HEK293T (cell line): ENCODE results near the gene MRGPRG.
A peak's percentile ranks its signal among the peaks of the same experiment; 100 is the strongest.

ENCODE experiments used
- CTCF ChIA-PET: fragments of 350-600 bp; formaldehyde crosslinking; extraction: SDS; loops from one replicate; lab custom pipeline; 2021; ENCODE audit warnings: antibody characterized with exemption, inconsistent platforms; lab: Yijun Ruan, JAX
- POLR2A ChIA-PET: fragments of 350-600 bp; formaldehyde crosslinking; extraction: SDS; loops from one replicate; lab custom pipeline; 2020; ENCODE audit warnings: antibody characterized with exemption, inconsistent platforms; lab: Yijun Ruan, JAX
- DNase-seq: peaks from one replicate; pipeline ENCODE4 v3.0.0; 2012; ENCODE audit warnings: mixed read lengths; ENCODE audit errors: extremely low spot score
- ARNT ChIP-seq: fragments of 450-650 bp; IDR thresholded peaks from 2 replicates; pipeline ENCODE4 v1.6.1; 2017; ENCODE audit warnings: mild to moderate bottlenecking
- BHLHE40 ChIP-seq: fragments of 450-650 bp; IDR thresholded peaks from 2 replicates; pipeline ENCODE4 v1.6.1; 2016; ENCODE audit warnings: mild to moderate bottlenecking, moderate library complexity, borderline replicate concordance
- CTBP1 ChIP-seq: fragments of 450-650 bp; IDR thresholded peaks from 2 replicates; pipeline ENCODE4 v1.6.1; 2016; ENCODE audit warnings: borderline replicate concordance
- ELF4 ChIP-seq: fragments of 450-650 bp; IDR thresholded peaks from 2 replicates; pipeline ENCODE4 v1.6.1; 2017; ENCODE audit warnings: antibody characterized with exemption
- FOXA1 ChIP-seq: fragments of 450-650 bp; IDR thresholded peaks from 2 replicates; pipeline ENCODE4 v1.6.1; 2016; ENCODE audit warnings: mild to moderate bottlenecking
- FOXK2 ChIP-seq: fragments of 450-650 bp; IDR thresholded peaks from 2 replicates; pipeline ENCODE4 v1.6.1; 2016; ENCODE audit warnings: mild to moderate bottlenecking
- FOXM1 ChIP-seq: fragments of 450-650 bp; IDR thresholded peaks from 2 replicates; pipeline ENCODE4 v1.6.1; 2017; ENCODE audit warnings: mild to moderate bottlenecking, borderline replicate concordance
- HDGF ChIP-seq: fragments of 450-650 bp; IDR thresholded peaks from 2 replicates; pipeline ENCODE4 v1.6.1; 2017; ENCODE audit warnings: antibody characterized with exemption, borderline replicate concordance
- L3MBTL2 ChIP-seq: fragments of 450-650 bp; conservative IDR thresholded peaks from 2 replicates; pipeline ENCODE4 v1.6.1; 2016; ENCODE audit warnings: mild to moderate bottlenecking
- LEF1 ChIP-seq: fragments of 450-650 bp; IDR thresholded peaks from 2 replicates; pipeline ENCODE4 v1.6.1; 2017; ENCODE audit warnings: mild to moderate bottlenecking, borderline replicate concordance
- NFRKB ChIP-seq: fragments of 450-650 bp; IDR thresholded peaks from 2 replicates; pipeline ENCODE4 v1.6.1; 2016; ENCODE audit warnings: mild to moderate bottlenecking, moderate library complexity
- PKNOX1 ChIP-seq: fragments of 450-650 bp; IDR thresholded peaks from 2 replicates; pipeline ENCODE4 v1.6.1; 2016
- SP1 ChIP-seq: fragments of 450-650 bp; IDR thresholded peaks from 2 replicates; pipeline ENCODE4 v1.6.1; 2017
- SUZ12 ChIP-seq: fragments of 450-650 bp; IDR thresholded peaks from 2 replicates; pipeline ENCODE4 v1.6.1; 2016; ENCODE audit warnings: mild to moderate bottlenecking
- TARDBP ChIP-seq: fragments of 450-650 bp; IDR thresholded peaks from 2 replicates; pipeline ENCODE4 v1.6.1; 2016
- ZNF384 ChIP-seq: fragments of 450-650 bp; IDR thresholded peaks from 2 replicates; pipeline ENCODE4 v1.6.1; 2016

The MRGPRG gene

DNA sequence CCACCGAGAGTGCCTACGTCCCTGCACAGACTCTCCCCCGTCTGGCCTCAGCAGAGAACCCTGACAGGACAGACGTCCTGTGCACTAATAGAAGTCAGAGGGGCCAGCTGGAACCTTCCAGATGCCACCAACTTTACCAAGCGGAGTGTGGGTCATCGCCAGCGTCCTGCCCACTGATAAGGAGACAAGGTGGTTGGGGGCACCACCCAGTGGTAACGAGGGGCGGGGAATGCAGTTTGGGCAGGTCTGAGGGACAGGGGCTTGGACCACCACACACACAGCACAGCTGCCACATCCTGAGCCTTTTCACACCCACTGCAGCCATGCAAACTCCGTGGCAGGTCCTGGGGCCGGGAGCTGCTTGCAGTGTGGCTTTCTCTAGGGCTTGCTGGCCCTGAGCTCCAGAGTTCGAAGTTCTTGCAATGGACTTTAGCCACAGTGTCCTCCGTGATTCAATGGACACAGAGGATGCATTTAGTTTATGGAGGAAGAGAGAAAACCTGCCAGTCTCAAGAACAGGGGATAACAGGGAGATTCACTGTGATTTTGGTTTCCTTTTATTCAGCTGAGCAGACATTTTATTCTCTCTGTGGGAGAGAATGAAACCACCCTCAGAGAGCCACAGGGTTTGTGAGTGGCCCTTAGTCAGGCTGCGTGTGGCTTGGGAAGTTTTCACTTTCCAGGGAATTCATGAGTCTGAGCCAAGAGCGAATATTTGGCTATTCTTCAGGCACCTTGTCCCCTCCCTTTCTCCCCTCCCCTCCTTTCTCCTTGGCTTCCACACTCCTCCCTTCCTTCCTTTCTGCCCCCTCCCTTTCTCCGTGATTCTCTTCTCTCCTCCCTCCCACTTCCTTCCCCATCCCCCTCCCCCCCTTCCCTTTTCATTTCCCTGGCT lies 13.1 kb downstream of the MRGPRG start:
- TF ChIP-seq LEF1 (no peak), ELF4 (no peak), NFRKB (no peak), CTBP1 (no peak), SP1 (no peak), PKNOX1 (no peak), FOXM1 (no peak), FOXA1 (no peak), TARDBP (no peak), ZNF384 (no peak), L3MBTL2 (no peak), FOXK2 (no peak), BHLHE40 (no peak), HDGF (no peak), SUZ12 (no peak), ARNT (no peak)
- POLR2A ChIA-PET = no interaction called here
- CTCF ChIA-PET = no interaction called here
- no peak for DNase-seq

- TF ChIP-seq BHLHE40 = no peak
- TF ChIP-seq LEF1 = no peak
- no peak for TF ChIP-seq SP1
- TF ChIP-seq CTBP1 = no peak
- no peak for TF ChIP-seq ARNT
- no peak for TF ChIP-seq FOXM1
- TF ChIP-seq PKNOX1 = no peak
- TF ChIP-seq ZNF384 = no peak
- no peak for TF ChIP-seq FOXK2
- no peak for TF ChIP-seq HDGF
- TF ChIP-seq TARDBP = no peak
- TF ChIP-seq FOXA1 = no peak
- no peak for TF ChIP-seq ELF4
- no peak for TF ChIP-seq SUZ12
- no peak for TF ChIP-seq L3MBTL2
- TF ChIP-seq NFRKB = no peak
- DNase-seq = no peak
- POLR2A ChIA-PET = no interaction called here
- CTCF ChIA-PET = interaction anchor here (1.0 kb wide), 1 partner anchor 9 kb away, joined by 3 read pairs; no protein-coding TSS in a partner anchor
Measured at GRCh38 chr11:3204141-3205015, 14.2 kb downstream of the MRGPRG start.

DNA sequence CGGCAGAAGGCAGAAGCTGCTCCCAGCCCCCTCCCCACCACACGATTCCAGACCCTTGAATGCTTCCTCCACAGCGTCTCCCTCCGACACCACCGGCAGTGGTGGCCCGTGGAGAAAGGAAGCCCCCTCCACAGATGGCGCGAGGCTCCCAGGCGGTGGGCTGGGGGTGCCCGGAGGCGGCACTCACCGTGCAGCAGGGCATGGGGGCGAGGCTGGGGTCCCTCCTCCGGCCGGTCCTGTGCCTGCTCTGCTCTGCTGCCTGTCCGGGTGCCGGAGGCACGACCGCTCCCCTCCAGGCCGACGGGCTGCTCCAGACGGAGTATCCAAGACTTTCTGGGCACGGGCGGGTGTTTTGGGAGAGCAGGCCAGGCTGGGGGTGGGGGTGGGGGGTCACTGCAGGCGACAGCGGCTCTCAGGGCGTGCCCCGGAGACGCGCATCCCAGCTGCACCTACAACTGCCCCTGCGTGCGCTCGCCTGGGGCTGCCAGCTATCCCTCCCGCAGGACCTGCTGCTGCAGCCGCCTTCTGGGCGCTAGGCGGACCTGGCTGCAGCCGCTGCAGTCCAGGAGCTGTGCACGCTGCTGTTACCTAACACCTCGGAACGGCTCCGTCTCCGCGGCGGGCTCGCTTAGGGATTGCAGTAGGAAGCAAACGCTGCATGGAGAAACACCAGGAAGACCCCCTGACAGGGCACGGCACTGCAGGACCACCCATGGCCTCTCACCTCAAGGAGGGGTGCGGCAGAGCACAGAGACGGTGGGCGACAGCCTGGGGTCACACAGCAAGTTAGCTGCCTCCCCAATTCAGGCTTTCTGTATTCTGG lies 15.2 kb downstream of the MRGPRG start:
- DNase-seq = peak; percentile 34
- POLR2A ChIA-PET = no interaction called here
- CTCF ChIA-PET = interaction anchor here (1.0 kb wide), 1 partner anchor 8 kb away, joined by 3 read pairs; no protein-coding TSS in a partner anchor
- no peak for TF ChIP-seq ARNT
- no peak for TF ChIP-seq LEF1
- no peak for TF ChIP-seq SP1
- TF ChIP-seq FOXK2 = no peak
- no peak for TF ChIP-seq PKNOX1
- TF ChIP-seq L3MBTL2 = no peak
- no peak for TF ChIP-seq BHLHE40
- TF ChIP-seq FOXA1 = no peak
- no peak for TF ChIP-seq SUZ12
- no peak for TF ChIP-seq CTBP1
- no peak for TF ChIP-seq NFRKB
- TF ChIP-seq TARDBP = no peak
- TF ChIP-seq ELF4 = no peak

DNA sequence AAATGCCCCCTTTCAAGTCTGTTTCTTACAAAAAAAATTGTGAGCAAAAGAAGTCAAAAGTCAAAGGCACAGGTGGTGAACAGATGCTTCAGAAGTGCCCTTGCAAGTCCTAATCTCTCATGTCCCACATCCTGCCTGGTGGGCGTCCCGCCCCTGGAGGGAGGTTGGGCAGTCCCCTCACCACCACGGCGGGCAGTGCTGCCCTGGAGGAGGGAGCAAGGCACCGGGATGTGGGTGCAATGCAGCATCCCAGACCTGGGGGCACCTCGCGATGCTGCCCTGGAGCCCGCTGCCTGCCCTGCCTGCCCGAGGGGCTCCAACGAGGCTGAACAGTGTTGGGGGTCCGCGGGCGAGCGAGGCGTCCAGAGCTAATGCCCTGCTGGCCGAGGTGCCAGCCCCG lies 15.9 kb downstream of the MRGPRG start:
- no peak for TF ChIP-seq TARDBP
- TF ChIP-seq LEF1 = no peak
- TF ChIP-seq PKNOX1 = no peak
- TF ChIP-seq SUZ12 = no peak
- no peak for TF ChIP-seq FOXA1
- no peak for TF ChIP-seq ZNF384
- no peak for TF ChIP-seq ELF4
- TF ChIP-seq SP1 = no peak
- no peak for TF ChIP-seq FOXK2
- no peak for TF ChIP-seq NFRKB
- no peak for TF ChIP-seq ARNT
- TF ChIP-seq BHLHE40 = no peak
- TF ChIP-seq FOXM1 = no peak
- no peak for TF ChIP-seq L3MBTL2
- no peak for TF ChIP-seq HDGF
- no peak for TF ChIP-seq CTBP1
- ChIA-PET CTCF (no interaction called here), POLR2A (no interaction called here)
- DNase-seq = no peak
